ENCODE measurements around the gene TTI1. TPM values are rescaled to one million over a fixed set of nuclear protein-coding genes. Genes with fewer than 3 reads are reported as not detected.

TTI1 gene
- polyA plus RNA-seq, 3 donors from 2014 or later: 8.8 to 17.7 (median 15.4) TPM

- H3K4me3 Mint-ChIP-seq: no peak overlapping the region
- H3K36me3 Mint-ChIP-seq: peaks cover 29 to 58% (median 44%) of the 10 kb centered on the region in 3 donors
- H3K27me3 Mint-ChIP-seq (ENCODE audit: low read depth in 3 of 3): peaks cover 0 to 4% (median 0%) of the 10 kb centered on the region in 3 donors
- DNase-seq: no peak
- peaks cover 7 to 8% of the 10 kb centered on the region in 2 donors for H3K4me1 Mint-ChIP-seq
- no peaks in the 10 kb centered on the region for H3K9me3 Mint-ChIP-seq
- H3K27ac Mint-ChIP-seq: peak overlapping the region in 1 of 6 donors; percentile 23
Observed at GRCh38 chr20:37997516-37997915, 35.7 kb downstream of the TTI1 start.

GRCh38 chr20:37995856-37996605 is 37.2 kb downstream of the TTI1 start:
- H3K36me3 Mint-ChIP-seq: peaks cover 25 to 50% (median 39%) of the 10 kb centered on the region in 3 donors
- no peak overlapping the region for H3K4me3 Mint-ChIP-seq
- H3K27ac Mint-ChIP-seq: no peak overlapping the region
- peaks cover 17 to 18% of the 10 kb centered on the region in 2 donors for H3K4me1 Mint-ChIP-seq
- DNase-seq: no peak
- peaks cover 0 to 4% (median 1%) of the 10 kb centered on the region in 3 donors for H3K27me3 Mint-ChIP-seq (ENCODE audit: low read depth in 3 of 3)
- H3K9me3 Mint-ChIP-seq: no peaks in the 10 kb centered on the region

GRCh38 chr20:37994512-37994911 is 38.7 kb downstream of the TTI1 start:
- peak overlapping the region in 2 of 6 donors; percentile 3 to 60 for H3K27ac Mint-ChIP-seq

GRCh38 chr20:37992802-37993409 is 40.4 kb downstream of the TTI1 start:
- peak overlapping the region in 5 of 6 donors; percentile 69 to 90 (median 87) for H3K27ac Mint-ChIP-seq

More at GRCh38 chr20:37994512-37994911, 38.7 kb downstream of the TTI1 start:
- Mint-ChIP-seq H3K4me3 (no peak overlapping the region), H3K36me3 (peaks cover 18 to 44% (median 31%) of the 10 kb centered on the region in 3 donors), H3K4me1 (peaks cover 33 to 34% of the 10 kb centered on the region in 2 donors), H3K9me3 (no peaks in the 10 kb centered on the region), H3K27me3 (ENCODE audit: low read depth in 3 of 3) (peaks cover 3 to 8% (median 6%) of the 10 kb centered on the region in 3 donors)
- no peak for DNase-seq

GRCh38 chr20:37991908-37992307 is 41.3 kb downstream of the TTI1 start:
- Mint-ChIP-seq H3K4me3 (no peak overlapping the region), H3K27ac (peak overlapping the region; percentile 84 to 98 (median 90)), H3K27me3 (ENCODE audit: low read depth in 3 of 3) (peaks cover 3 to 8% (median 6%) of the 10 kb centered on the region in 3 donors), H3K4me1 (peaks cover 41 to 42% of the 10 kb centered on the region in 2 donors), H3K36me3 (peaks cover 19 to 28% (median 28%) of the 10 kb centered on the region in 3 donors), H3K9me3 (no peaks in the 10 kb centered on the region)
- DNase-seq: no peak

More at GRCh38 chr20:37992802-37993409, 40.4 kb downstream of the TTI1 start:
- Mint-ChIP-seq H3K27me3 (ENCODE audit: low read depth in 3 of 3) (peaks cover 3 to 8% (median 6%) of the 10 kb centered on the region in 3 donors), H3K9me3 (no peaks in the 10 kb centered on the region), H3K36me3 (peaks cover 23 to 31% (median 27%) of the 10 kb centered on the region in 3 donors), H3K4me3 (peak overlapping the region in 1 of 5 donors; percentile 47), H3K4me1 (peaks cover 41 to 42% of the 10 kb centered on the region in 2 donors)
- DNase-seq: peak; percentile 30 to 50 (median 42)

- peaks cover 41 to 42% of the 10 kb centered on the region in 2 donors for H3K4me1 Mint-ChIP-seq
- H3K36me3 Mint-ChIP-seq: peaks cover 19 to 29% (median 26%) of the 10 kb centered on the region in 3 donors
- no peaks in the 10 kb centered on the region for H3K9me3 Mint-ChIP-seq
- H3K27me3 Mint-ChIP-seq (ENCODE audit: low read depth in 3 of 3): peaks cover 3 to 8% (median 6%) of the 10 kb centered on the region in 3 donors
- peak overlapping the region; percentile 60 to 78 (median 73) for H3K4me3 Mint-ChIP-seq
- no peak for DNase-seq
- peak overlapping the region; percentile 84 to 98 (median 90) for H3K27ac Mint-ChIP-seq
Observed at GRCh38 chr20:37991157-37991866, 41.9 kb downstream of the TTI1 start.

- peaks cover 3 to 8% (median 6%) of the 10 kb centered on the region in 3 donors for H3K27me3 Mint-ChIP-seq (ENCODE audit: low read depth in 3 of 3)
- H3K27ac Mint-ChIP-seq: peak overlapping the region; percentile 84 to 98 (median 90)
- H3K36me3 Mint-ChIP-seq: peaks cover 15 to 29% (median 22%) of the 10 kb centered on the region in 3 donors
- H3K9me3 Mint-ChIP-seq: no peaks in the 10 kb centered on the region
- peak overlapping the region; percentile 60 to 78 (median 73) for H3K4me3 Mint-ChIP-seq
- peak; percentile 82 to 88 (median 86) for DNase-seq
- H3K4me1 Mint-ChIP-seq: peaks cover 41 to 42% of the 10 kb centered on the region in 2 donors
Observed at GRCh38 chr20:37990571-37991151, 42.6 kb downstream of the TTI1 start.

- Mint-ChIP-seq H3K27me3 (ENCODE audit: low read depth in 3 of 3) (peaks cover 3 to 8% (median 6%) of the 10 kb centered on the region in 3 donors), H3K4me1 (peaks cover 41 to 42% of the 10 kb centered on the region in 2 donors), H3K27ac (peak overlapping the region; percentile 84 to 98 (median 90)), H3K36me3 (peaks cover 13 to 26% (median 16%) of the 10 kb centered on the region in 3 donors), H3K4me3 (peak overlapping the region; percentile 60 to 78 (median 73)), H3K9me3 (no peaks in the 10 kb centered on the region)
- peak in 2 of 3 donors; percentile 21 to 25 for DNase-seq
Observed at GRCh38 chr20:37989601-37990295, 43.5 kb downstream of the TTI1 start.

- H3K36me3 Mint-ChIP-seq: peaks cover 14 to 27% (median 17%) of the 10 kb centered on the region in 3 donors
- no peak overlapping the region for H3K4me3 Mint-ChIP-seq
- no peaks in the 10 kb centered on the region for H3K9me3 Mint-ChIP-seq
- no peak for DNase-seq
- H3K27ac Mint-ChIP-seq: peak overlapping the region; percentile 32 to 98 (median 86)
- H3K4me1 Mint-ChIP-seq: peaks cover 41 to 42% of the 10 kb centered on the region in 2 donors
- peaks cover 3 to 8% (median 6%) of the 10 kb centered on the region in 3 donors for H3K27me3 Mint-ChIP-seq (ENCODE audit: low read depth in 3 of 3)
Observed at GRCh38 chr20:37988306-37988954, 44.8 kb downstream of the TTI1 start.

GRCh38 chr20:37987602-37988290 is 45.5 kb downstream of the TTI1 start:
- peaks cover 17 to 29% (median 23%) of the 10 kb centered on the region in 3 donors for H3K36me3 Mint-ChIP-seq
- peak overlapping the region in 3 of 6 donors; percentile 32 to 98 (median 74) for H3K27ac Mint-ChIP-seq

GRCh38 chr20:37986873-37987601 is 46.2 kb downstream of the TTI1 start:
- peak overlapping the region in 2 of 6 donors; percentile 35 to 74 for H3K27ac Mint-ChIP-seq
- no peaks in the 10 kb centered on the region for H3K9me3 Mint-ChIP-seq
- no peak overlapping the region for H3K4me3 Mint-ChIP-seq
- no peak for DNase-seq
- H3K36me3 Mint-ChIP-seq: peaks cover 22 to 34% (median 29%) of the 10 kb centered on the region in 3 donors
- peaks cover 3 to 9% (median 5%) of the 10 kb centered on the region in 3 donors for H3K27me3 Mint-ChIP-seq (ENCODE audit: low read depth in 3 of 3)
- peaks cover 30 to 34% of the 10 kb centered on the region in 2 donors for H3K4me1 Mint-ChIP-seq

More at GRCh38 chr20:37987602-37988290, 45.5 kb downstream of the TTI1 start:
- no peaks in the 10 kb centered on the region for H3K9me3 Mint-ChIP-seq
- no peak for DNase-seq
- H3K27me3 Mint-ChIP-seq (ENCODE audit: low read depth in 3 of 3): peaks cover 3 to 6% (median 5%) of the 10 kb centered on the region in 3 donors
- H3K4me3 Mint-ChIP-seq: no peak overlapping the region
- peaks cover 36% of the 10 kb centered on the region in 2 donors for H3K4me1 Mint-ChIP-seq

Measured in immature natural killer cell (primary cell).